Activated effector memory CD4-positive, alpha-beta T cell treated with Interleukin-2 at 50 U/mL for 16 hours (primary cell): ENCODE measurements around the gene FPR2.
"Not testable (repeated sequence)": the region's sequence is repeated elsewhere in the genome, so short reads cannot be mapped to it uniquely, and the experiment has no call there.

Experiments
- DNase-seq: peaks from one replicate; pipeline ENCODE4 v3.0.0-alpha.2; 2020

Gene FPR2

GRCh38 chr19:51784922-51785690, 24.1 kb downstream of the FPR2 start:
- DNase-seq, result no peak

- no peak for DNase-seq
Observed at GRCh38 chr19:51786646-51787494, 25.9 kb downstream of the FPR2 start.

DNA sequence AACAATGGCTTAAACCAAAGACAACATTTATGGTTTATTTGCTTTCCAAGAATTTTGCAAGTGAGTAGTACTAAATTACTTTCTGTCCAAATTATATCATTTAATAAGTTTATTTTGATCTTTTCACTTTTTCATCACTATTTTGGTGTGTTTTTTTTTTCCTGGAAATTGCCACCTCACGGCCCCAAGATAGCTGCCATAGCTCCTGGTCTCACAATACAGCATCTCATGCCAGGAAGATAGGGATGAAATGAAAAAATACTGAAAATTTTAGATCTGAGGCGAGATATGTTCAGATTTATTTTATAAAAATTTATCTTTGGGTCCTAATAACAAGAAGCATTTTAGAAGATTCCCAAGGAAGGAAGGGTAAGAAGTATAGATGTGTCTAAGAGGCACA, 27.0 kb downstream of the FPR2 start:
- no peak for DNase-seq

DNA sequence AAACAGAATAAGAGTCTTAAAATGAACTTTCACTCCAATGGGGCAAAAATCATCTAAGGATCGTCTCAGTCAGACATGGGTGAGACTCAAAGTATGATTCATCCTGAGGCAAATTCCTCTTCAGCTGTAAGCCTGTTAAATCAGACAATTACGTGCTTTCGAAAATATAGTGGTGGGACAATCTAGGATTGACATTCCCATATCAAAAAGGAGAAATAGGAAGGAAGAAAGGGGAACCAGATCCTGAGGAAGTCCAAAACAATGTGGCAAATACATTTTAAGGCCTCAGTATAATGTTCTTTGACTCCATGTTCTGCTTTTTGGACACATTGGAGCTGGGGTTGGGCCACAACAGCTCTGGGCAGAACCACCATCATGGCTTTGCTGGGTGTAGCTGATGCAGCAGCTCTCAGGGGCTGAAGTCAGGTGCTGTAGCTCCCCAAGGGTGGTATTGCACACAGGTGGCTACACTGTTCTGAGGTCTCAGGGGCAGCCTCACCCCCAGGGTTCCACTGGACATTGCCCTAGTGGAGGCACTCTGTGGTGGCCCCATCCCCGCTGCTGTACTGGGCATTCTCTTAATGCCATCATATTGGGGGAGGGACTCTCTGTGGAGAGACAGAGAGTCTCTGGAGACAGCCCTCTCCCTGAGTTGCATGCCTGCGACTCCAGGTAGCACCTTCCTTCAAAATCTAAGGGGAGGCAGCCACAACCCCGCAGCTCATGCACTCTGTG, 28.2 kb downstream of the FPR2 start:
- no peak for DNase-seq

- no peak for DNase-seq
Observed at GRCh38 chr19:51792932-51793331, 32.0 kb downstream of the FPR2 start.

- no peak for DNase-seq
Observed at GRCh38 chr19:51793994-51794393, 33.0 kb downstream of the FPR2 start.

DNA sequence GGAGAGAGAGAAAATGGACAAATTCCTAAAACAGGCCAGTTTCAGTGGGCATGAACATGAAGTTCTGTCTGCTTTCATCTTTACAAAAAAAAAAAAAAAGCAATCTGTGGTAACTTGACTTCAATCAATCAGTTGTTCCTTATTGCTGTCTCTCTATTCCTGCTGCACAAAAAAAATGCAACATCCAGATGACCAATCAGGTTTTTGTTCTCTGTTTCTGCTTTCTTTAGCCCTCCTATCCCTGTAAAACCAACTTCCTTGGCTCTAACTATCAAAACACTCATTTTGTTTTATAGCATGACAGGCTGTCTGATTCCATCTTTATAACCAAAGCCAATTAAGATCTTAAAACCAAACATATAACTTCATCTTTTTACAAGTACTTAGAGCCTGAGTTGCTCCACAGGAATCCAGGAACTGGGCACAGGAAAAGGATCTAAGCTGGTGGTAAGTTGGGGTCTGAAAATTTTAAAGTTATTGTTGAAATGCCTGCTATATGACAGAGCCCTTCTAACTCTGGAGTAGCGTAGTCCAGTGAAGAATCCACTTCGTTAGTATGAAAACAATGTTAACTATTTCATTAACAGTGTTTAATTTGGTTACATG, 34.0 kb downstream of the FPR2 start, which contains the start of gene FPR3:
Gene FPR3 (plus strand): TSS at position 273 of the 606 bp plus-strand sequence. CDS start 28,592 bp downstream, outside the sequence.
- DNase-seq, result no peak

DNA sequence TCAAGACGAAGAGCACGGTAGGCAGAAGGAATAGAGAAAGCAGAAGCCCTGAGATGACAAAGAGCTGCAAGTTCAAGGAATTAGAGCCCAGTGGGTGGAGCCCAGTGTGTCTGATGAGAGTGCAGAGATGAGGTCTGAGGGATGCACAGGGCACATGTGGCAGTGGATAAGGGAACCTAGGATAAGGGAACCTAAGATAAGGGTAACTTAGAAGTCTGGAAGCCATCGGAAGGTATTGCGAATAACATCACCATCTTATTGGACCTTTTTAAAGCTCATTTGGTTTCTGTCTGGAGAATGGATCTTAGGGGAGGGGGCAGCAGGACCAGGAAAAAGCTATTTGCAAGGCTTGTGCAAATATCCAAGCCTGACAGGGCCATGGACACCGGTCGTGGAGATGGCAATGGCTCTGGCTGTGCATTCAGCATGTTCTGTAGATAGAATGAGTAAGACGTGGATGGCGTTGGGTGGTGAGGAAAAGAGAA, 35.3 kb downstream of the FPR2 start:
- DNase-seq, result no peak

DNA sequence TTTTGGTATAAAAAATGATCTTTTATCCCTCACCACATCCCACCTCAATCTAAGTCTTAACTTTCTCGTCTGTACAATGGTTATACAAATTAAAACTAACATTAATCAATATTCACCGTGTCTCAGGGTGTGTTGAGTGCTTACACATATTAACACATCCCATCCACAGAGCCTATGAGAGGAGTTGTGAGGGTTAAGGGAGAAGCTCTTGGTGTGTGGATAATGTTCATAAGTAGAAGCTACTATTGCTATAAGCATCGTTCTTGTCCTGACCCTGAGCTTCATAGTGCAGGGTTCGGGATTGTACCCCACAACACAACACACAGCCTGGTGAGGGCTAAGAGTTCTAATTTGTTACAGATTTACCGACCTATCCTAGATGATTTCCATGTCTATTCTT, 36.5 kb downstream of the FPR2 start:
- no peak for DNase-seq

- DNase-seq, result no peak
Observed at GRCh38 chr19:51798062-51798461, 37.1 kb downstream of the FPR2 start.

GRCh38 chr19:51799034-51799773, 38.2 kb downstream of the FPR2 start:
- no peak for DNase-seq

DNA sequence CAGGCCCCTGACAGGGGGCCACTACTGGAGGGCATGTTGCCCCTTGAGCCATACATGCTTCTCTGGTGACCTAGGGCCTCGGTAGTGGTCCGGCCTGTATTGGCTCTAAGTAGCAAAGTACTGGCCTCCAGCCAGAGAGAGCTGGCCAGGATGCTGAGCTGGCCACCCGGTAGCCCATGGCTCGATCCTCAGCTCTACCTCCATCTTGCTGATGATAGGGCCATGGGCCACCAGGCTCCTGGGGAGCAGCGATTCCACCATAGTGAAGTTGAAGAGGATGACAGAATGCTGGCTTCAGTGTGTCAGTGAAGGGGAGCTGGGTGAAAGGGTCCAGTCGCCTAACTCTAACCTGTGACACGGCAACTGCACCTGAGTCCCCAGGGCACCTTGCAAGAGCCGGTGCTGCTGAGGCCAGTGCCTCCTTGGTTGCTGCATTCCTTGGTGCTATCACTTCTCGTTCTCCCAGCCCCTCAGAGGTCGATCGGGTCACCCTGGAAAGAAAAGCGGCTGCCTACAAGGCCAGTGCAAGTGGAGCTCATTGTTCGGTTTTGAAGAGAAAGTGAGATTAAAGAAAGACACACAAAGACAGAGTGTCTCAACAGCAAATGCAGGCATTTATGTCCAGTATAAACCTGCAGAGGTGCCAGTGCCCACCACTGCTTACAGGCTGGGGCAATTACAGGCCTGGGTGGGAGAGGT, 38.9 kb downstream of the FPR2 start:
- DNase-seq, result no peak

DNA sequence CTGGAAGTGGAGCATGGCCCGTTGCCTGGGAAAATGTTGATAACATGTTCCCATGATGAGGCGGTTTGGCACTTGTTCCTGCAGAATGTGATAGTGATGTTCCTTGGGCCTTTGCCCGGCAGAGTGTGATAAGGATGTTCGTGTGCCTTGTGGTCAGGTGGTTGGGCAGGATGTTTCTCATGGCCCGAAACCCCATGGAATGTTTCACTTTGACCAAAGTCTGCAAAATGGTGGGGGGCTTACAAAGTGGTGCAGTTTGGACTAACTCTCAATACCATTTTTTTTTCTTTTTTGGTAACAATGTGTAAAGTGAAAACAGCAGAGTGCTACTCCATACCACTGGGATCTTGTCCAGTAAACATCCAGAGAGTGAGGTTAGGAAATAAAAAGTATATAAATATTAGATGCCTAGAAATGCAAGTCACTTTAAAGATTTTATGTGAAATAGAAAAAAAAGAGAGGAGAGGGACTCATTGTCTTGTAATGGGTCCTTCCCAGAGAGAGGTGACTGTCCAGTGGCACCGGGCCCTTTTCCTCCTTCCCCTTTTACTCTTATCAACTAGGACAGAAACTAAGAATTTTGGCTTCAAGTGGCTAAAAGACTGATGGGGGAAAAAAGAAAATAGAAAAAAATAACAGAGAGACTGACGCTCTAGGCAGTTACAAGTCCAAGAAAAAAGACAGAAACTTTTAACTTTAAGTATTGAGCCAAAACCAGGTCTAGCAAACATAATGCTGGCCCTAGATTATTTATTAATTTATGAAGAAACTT, 39.7 kb downstream of the FPR2 start:
- DNase-seq, result no peak

- DNase-seq, result no peak
Observed at GRCh38 chr19:51802775-51803174, 41.8 kb downstream of the FPR2 start.

GRCh38 chr19:51803519-51803918, 42.5 kb downstream of the FPR2 start:
- DNase-seq, result no peak

- DNase-seq, result no peak
Observed at GRCh38 chr19:51803967-51804366, 43.0 kb downstream of the FPR2 start.

GRCh38 chr19:51804789-51805188, 43.8 kb downstream of the FPR2 start:
- DNase-seq, result not testable (repeated sequence)

- not testable (repeated sequence) for DNase-seq
Observed at GRCh38 chr19:51805396-51805795, 44.4 kb downstream of the FPR2 start.

- DNase-seq, result not testable (repeated sequence)
Observed at GRCh38 chr19:51806571-51806970, 45.6 kb downstream of the FPR2 start.

- no peak for DNase-seq
Observed at GRCh38 chr19:51807111-51807701, 46.2 kb downstream of the FPR2 start.
